DMS53 (cell line): ENCODE results near the gene TAPT1.

Experiments used
- DNase-seq: peaks from one replicate; lab custom pipeline; 2025; lab: John Stamatoyannopoulos, UW

TAPT1 gene

DNA sequence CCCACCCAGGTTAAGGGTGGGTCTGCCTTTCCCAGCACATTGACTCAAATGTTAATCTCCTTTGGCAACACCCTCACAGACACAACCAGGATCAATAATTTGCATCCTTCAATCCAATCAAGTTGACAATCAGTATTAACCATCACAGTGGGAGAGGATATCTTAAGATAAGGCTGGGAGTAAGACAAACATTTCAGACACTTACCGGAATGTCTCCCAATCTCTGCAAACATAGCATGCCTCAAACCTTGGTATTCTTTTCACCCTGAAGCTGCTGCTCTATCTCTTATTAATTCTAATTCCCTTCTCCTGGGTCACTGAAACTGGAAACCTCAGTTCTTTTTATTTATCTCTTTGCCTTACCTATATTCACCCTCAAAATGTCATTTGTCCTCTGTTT is 19.0 kb upstream of the TAPT1 start:
- no peak for DNase-seq

- no peak for DNase-seq
Observed at GRCh38 chr4:16243285-16243684, 17.0 kb upstream of the TAPT1 start.

- DNase-seq: no peak
Observed at GRCh38 chr4:16240300-16240699, 14.0 kb upstream of the TAPT1 start.

DNA sequence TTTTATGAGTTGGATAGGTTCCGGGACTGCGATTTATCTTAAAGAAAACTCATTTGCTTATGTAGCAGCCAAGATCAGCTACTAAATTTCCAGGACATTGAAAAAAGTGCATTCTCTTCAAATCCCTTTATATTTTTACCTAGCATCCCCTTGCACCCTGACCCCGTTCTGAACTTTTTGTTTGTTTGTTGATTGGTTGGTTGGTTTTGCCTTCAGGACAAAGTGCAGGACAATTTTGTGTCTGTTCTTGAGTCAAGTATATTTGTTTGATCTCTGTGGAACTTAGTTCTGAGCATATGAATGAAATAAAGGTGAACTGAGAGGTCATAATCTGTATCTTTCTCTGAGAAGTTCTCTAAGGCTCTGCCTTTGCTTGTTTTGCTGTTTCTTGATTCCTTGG is 12.8 kb upstream of the TAPT1 start:
- no peak for DNase-seq

DNA sequence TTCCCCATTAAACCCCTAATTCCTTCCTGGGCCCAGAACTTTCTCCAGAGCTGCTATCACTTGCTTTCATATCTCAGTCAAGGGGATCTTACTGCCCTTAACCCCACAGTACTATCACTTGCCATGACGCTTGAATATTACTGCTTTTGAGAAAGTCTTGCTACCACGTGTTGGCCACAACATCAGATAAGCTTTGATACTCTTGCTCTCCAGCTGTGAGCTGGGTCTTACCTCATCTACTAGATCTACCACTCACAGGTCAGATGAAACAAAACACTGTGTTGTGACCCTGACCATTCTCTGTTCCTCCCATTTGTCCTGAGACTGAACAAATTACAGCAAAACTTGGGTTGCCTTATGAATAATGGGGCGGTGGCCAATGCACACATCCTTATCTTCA is 12.1 kb upstream of the TAPT1 start:
- DNase-seq: no peak

DNA sequence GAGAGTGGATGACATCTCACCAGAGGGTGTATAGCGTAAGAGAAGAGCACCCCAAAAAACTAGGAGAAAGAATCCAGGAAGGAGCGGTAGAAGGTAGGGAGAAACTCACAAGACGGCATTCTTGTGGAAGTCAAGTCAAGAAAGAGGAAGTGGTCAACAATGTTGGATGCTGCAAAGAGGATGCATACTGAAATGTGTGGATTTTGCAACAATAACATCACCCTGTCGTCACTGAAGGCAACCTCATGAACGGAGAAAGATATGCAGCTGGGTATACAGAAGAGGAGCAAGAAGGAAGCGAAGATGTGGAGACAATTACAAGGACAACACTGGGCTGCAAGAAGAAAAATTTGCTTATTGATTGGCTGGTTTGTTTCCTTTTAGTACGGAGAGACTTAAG is 11.4 kb upstream of the TAPT1 start:
- no peak for DNase-seq

DNA sequence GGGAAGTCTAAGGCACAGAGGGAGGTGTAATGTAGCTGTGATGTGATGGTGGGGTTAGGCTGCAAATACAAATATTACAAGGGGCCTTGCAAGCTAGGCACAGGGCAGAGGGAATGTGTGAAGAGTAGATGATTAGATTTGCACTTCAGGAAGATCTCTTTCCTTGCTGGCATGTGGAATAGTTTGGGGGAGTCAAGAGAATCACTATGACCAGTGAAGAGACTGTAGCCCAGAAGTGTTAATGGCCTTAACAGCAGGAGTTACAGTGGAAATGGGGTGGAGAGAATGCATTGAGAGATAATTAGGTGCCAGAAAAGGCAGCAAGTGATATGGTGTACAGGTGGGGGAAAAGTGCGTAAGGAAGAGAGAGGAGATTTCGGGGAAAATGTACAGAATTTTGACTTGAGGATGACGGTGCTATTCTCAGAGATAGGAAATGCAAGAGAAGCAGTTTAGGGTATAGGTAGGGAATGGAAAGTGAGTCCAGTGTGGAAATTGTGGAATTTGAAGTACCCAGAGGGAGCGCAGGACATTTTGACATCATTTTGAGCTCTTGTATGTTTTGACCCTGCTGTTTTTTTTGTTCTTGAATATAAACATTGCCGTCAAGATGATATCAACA is 10.2 kb upstream of the TAPT1 start:
- no peak for DNase-seq

GRCh38 chr4:16235209-16235608 is 8.9 kb upstream of the TAPT1 start:
- no peak for DNase-seq

DNA sequence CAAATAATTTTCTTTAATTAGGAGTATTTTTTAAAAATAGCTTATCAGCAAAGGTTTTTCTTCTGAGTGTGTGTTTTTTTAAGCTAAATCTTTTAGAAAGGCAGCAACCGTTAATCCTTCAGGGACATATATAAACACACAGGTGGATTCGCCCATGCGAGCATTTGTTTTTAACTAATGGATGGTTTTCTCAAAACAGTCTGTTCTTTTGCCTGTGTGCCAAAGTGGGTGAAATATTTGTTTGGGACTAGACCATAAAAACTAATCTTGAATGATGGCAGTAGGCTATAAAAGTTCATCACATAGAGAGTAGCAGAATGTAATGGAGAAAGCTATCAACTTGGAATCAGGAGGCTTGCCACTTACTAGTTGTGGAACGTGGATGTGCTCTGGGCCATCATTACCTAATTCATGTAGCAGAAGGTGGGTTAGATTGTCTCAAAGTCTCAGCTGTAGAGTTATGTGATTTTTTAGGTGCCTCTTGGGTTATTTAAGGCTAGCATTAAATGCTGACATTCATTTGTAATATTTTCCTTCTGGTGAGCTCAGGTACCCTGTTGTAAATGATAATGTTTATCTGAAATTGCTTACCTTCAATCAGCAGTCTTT is 7.4 kb upstream of the TAPT1 start:
- no peak for DNase-seq

DNA sequence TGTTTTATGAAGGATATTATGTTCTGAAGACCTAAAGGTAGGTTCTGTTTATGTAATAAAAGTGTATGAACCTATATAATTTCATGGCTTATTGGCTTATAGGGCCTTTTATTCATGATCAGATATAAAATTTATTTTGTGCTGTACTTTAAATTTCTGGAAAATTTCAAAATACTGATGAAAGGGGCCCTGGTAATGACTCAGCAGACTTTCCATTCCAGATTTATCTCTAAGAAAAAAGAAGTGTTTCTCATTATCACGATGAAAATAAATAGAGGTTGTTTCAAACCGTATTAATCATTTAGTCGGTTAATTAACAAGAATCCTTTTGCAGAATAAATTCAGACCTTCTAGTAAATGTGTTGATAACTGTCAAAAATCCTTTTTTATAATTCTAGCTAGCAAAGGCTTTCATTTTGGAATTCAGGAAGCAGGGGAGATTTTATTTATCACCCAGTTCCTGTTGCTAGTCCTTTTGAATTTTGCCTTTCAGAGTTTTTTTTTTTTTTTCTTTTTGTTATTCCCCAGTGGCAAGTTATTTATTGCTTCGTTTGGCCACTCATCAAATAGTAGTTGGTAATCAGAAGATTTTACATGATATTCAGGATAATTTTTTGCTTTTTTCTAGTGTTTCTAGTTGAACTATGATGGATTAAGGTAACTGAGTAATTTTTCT is 5.4 kb upstream of the TAPT1 start:
- DNase-seq: no peak

DNA sequence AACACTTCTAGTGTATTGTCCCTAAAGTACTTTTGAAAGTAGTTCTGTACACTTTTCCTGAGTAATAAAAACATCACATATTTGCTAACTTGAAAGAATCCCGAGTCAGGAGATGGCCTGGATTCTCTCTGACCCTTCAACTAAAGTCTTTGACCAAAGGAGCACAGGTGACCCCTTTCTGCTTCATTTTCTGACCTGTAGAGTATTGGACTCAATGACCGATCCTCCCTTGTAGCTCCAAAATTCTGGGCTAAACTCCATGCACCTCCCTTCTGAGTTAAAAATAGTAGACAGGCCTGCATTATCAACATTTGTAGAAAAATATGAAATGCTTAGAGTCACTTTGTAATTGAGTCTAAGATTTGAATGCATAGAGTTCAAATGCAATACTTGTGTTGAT is 4.0 kb upstream of the TAPT1 start:
- DNase-seq: no peak

DNA sequence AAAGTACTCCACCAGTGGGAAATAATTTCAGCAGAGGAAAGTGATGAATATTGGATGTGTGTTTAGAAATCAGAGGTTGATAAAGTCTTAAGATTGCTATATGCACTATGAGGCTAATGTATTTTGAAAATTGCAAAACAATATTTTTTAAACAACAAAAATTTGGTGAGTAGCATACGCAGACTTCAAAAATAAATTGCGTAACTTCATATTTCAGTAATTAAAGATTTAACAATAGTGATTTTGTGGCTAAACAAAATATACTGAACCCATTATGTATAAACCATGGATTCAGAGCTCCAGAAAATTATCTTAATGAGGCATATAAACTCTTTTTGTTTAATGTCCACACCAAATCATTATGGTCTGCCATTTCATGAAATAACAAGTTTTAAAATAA is 3.3 kb upstream of the TAPT1 start:
- DNase-seq: no peak

GRCh38 chr4:16227462-16227868 is 1.2 kb upstream of the TAPT1 start:
- peak; percentile 47 for DNase-seq

- peak; percentile 77 for DNase-seq
Observed at GRCh38 chr4:16226816-16227461, 668 bp upstream of the TAPT1 start.

GRCh38 chr4:16225167-16225862 is 956 bp downstream of the TAPT1 start:
- DNase-seq: peak; percentile 48

DNA sequence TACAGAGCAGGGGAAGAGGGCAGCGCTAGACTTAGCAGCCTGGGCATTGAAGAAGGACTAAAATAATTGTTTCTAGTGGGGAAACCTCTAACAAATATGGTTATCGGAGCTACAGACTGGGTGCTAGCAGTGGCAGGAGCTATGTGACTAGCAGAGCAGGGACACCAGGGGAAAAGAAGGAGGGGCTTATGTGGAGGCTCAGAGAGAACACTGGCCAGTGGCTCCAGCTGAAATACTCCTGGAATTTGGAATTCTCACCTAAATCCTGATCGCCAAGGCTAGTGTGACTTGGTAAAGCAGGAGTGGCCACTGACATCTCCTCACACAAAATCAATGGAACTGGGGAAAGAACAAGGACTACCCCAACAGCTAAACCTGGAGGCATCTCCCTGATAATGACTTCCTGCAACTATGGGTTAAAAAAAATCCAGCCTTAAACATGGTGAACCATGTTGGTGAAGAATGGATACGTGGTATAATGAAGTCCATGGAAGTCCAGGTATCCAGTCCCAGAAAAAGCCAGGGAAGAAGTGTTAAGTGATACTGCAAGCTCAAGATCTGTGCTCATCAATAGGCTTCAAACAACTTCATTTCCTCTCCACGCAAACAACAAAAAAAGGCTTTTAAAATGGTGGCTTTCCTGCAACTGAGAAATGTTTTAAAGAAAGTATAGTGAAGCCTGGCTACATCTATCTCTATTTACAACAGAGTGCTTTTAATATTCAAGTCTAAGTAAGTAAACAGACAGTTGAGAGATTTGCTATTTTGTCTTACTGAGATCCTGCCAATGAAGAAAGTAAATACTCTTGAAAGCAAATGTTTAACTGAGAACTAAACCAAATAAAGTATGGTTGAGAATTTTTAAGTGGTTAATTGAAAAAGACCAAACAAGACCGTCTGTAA is 1.8 kb downstream of the TAPT1 start:
- peak; percentile 48 for DNase-seq

- DNase-seq: peak; percentile 75
Observed at GRCh38 chr4:16222957-16223527, 3.2 kb downstream of the TAPT1 start.

- no peak for DNase-seq
Observed at GRCh38 chr4:16218950-16219349, 7.3 kb downstream of the TAPT1 start.

- no peak for DNase-seq
Observed at GRCh38 chr4:16217300-16218051, 8.8 kb downstream of the TAPT1 start.

DNA sequence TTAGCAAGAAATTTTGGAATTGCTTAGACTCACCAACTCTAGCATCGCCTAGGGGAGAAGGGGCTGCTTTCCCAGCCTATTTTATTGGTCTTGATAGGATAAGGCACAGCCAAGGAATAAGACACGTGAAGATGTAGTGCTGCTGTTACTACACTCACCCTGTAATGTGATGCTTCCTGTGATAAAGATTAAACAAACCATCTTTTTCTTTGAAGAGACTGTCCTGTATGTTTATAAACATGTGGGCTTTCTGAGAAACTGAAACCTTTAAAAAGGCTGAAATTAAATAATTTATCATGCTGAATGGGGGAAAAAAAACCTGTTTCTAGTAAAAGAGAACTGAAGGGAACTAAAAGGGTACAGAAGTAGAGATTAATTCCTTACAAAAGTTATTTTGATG is 13.2 kb downstream of the TAPT1 start:
- DNase-seq: no peak
